Astrocyte of the cerebellum (primary cell): ENCODE data around the gene SMARCAL1.

ENCODE experiments used
- DNase-seq: peaks from one replicate; pipeline ENCODE4 v3.0.0-alpha.2; 2011; ENCODE audit warnings: low read depth
- H3K4me3 ChIP-seq: 2 replicates; pipeline ENCODE4 v1.5.1; 2011; ENCODE audit warnings: mild to moderate bottlenecking, low read depth, low read length, moderate library complexity
- CTCF ChIP-seq: IDR thresholded peaks from 2 replicates; pipeline ENCODE4 v1.5.1; 2012; ENCODE audit warnings: low read length, low read depth, moderate library complexity, mild to moderate bottlenecking; ENCODE audit errors: missing control alignments
- in situ Hi-C: cut with HindIII; loops from 2 replicates; pipeline ENCODE4 v1.10.0; 2017; ENCODE audit warnings: low sequenced_read_pairs

Gene SMARCAL1

DNA sequence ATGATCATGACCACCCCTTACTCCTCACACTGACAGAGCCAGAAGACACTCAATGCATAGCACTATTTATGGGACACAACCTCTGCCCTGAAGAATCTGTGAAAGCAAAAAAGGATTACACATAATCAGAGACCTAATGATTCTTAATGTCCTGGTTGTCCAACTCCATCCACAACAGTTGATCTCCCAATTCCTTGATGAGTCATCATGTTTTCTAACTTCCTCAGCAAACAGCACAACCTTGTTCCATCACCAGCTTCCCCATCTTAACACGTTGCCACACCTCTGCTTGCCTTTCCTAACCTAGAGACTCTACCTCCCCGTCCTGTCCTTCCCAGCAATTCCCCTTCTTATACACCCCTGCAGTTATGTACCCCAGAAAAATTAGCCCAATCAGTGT, 26.8 kb upstream of the SMARCAL1 start:
- no peak for TF ChIP-seq CTCF
- DNase-seq: no peak
- no peak overlapping the region for H3K4me3 ChIP-seq
- in situ Hi-C loops: no loop called here

DNA sequence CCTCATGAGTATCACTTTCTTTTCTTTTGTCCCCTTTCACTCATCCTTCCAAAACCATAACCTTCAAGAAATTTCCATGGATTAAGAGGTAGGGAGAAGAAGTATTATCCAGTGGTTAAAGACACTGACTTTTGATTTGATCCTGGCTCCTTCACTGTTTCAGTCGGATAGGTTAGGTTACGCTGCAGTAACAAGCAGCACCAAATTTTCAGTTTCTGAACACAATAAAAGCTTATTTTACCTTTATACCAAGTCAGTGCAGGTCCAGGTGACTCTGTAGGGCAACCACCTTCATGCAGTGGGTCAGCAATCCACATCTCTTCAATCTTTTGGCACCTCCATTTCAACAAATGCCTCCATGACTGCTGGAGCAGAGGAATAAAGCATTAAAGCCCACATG, 25.0 kb upstream of the SMARCAL1 start:
- no peak for DNase-seq
- no peak for TF ChIP-seq CTCF
- in situ Hi-C loops: no loop called here
- H3K4me3 ChIP-seq: no peak overlapping the region

DNA sequence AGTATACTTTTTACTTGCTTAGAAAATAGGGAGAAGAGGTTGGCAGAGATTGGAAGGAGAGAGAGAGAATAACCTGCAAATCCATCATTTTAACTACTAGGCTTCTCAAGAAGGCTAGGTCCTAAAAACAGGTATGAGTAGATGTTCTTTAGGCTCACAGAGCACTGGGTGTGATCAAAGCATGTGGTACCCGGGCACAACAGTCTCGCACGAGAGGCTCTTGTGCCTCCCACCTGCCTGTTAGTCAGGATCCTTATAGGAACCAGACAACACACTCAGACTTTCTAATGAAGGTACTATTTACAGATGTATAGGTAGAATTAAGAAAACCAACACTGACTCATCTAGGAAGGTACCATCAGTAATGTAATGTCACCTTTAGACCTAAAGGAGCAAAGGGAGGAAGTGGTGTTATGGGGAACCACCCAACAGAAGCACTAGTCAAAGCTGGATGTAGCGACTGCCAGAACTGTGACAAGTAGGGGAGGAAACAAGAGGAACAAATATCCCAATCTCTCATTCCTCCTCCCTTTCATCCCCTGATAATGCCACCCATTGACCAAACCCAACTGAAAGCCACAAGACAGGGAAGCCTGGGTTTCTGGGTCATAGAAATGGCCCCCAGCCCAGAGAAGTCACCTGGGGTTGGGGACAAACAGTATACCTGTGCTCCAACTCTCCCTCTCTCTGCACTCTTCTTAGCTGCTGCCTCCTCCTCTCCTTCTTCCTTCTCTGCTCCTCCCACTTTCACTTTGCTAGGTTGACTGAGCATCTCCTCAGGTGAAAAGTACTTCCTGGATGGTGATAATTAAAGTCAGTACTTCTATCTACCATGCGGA, 24.0 kb upstream of the SMARCAL1 start:
- no peak overlapping the region for H3K4me3 ChIP-seq
- no peak for TF ChIP-seq CTCF
- in situ Hi-C loops: no loop called here
- DNase-seq: no peak

- DNase-seq: no peak
- no peak overlapping the region for H3K4me3 ChIP-seq
- TF ChIP-seq CTCF: no peak
- in situ Hi-C loops: no loop called here
Measured at GRCh38 chr2:216389570-216389969, 22.7 kb upstream of the SMARCAL1 start.

GRCh38 chr2:216391401-216391800, 20.9 kb upstream of the SMARCAL1 start:
- no peak for TF ChIP-seq CTCF
- no peak overlapping the region for H3K4me3 ChIP-seq
- no peak for DNase-seq
- in situ Hi-C loops: no loop called here

- TF ChIP-seq CTCF: no peak
- in situ Hi-C loops: no loop called here
- H3K4me3 ChIP-seq: no peak overlapping the region
- no peak for DNase-seq
Measured at GRCh38 chr2:216392018-216392562, 20.2 kb upstream of the SMARCAL1 start.
